HepG2 (cell line): ENCODE measurements around the gene RBM11. TPM values are rescaled to one million over a fixed set of nuclear protein-coding genes. Genes with fewer than 3 reads are reported as not detected.

Source experiments
- ATAC-seq: fragments of 200-7000 bp; cut with Tn5 transposase; 3 replicates; pipeline ENCODE4 v1.9.1; 2020; ENCODE audit warnings: mild to moderate bottlenecking, moderate library complexity
- BruUV-seq: library from RNA; stranded (reverse); fragments of 400-500 nt; replicated peaks from 2 replicates; lab custom pipeline; 2021; lab: Mats Ljungman, UMichigan
- CTCF ChIA-PET: fragments of 300-600 bp; formaldehyde crosslinking; extraction: SDS; loops from one replicate; lab custom pipeline; 2021; ENCODE audit warnings: low total read pairs, inconsistent platforms, low intra/inter-chr PET ratio; lab: Yijun Ruan, JAX
- POLR2A ChIA-PET: fragments of 350-600 bp; sonication (Branson Sonifier 250); formaldehyde crosslinking; loops from one replicate; lab custom pipeline; 2020; ENCODE audit warnings: antibody characterized with exemption, inconsistent platforms; lab: Yijun Ruan, JAX
- DNase-seq: peaks from one replicate; pipeline ENCODE4 v3.0.0-alpha.2; 2015; ENCODE audit warnings: low spot score
- FAIRE-seq: peaks from 3 replicates; lab custom pipeline; 2011; peaks lifted over from hg19 to GRCh38; lab: Jason Lieb, UNC
- H2AFZ ChIP-seq: one replicate; pipeline ENCODE4 v1.6.1; 2011; ENCODE audit warnings: low read length, inconsistent platforms
- H3K27ac ChIP-seq: fragments of 300-600 bp; 3 replicates; pipeline ENCODE4 v1.8.0; 2011; ENCODE audit warnings: mixed run types, mild to moderate bottlenecking, mixed read lengths, low read length, inconsistent platforms; ENCODE audit not compliant: insufficient read depth; ENCODE audit errors: extremely low read length
- H3K27me3 ChIP-seq, 2 experiments: fragments of 200-600 bp in 1 of 2; 2 replicates in 1 of 2; 3 replicates in 1 of 2; pipeline versions ENCODE4 v1.6.0 to v1.8.0; 2011; ENCODE audit warnings: low read length in 2 of 2, mild to moderate bottlenecking in 2 of 2, moderate library complexity in 2 of 2, inconsistent platforms in 1 of 2; ENCODE audit not compliant: insufficient read depth in 2 of 2, control insufficient read depth in 1 of 2
- H3K36me3 ChIP-seq, 2 experiments: fragments of 200-600 bp in 1 of 2; replicated peaks in 1 of 2; 2 replicates in 1 of 2; 3 replicates in 1 of 2; pipeline versions ENCODE4 v1.5.1 to v1.8.0; 2011; ENCODE audit warnings: low read length in 2 of 2, inconsistent platforms in 1 of 2; ENCODE audit not compliant: insufficient read depth in 2 of 2, control insufficient read depth in 1 of 2
- H3K4me1 ChIP-seq: 2 replicates; pipeline ENCODE4 v1.5.1; 2012; ENCODE audit warnings: low read length, inconsistent platforms; ENCODE audit not compliant: insufficient read depth
- H3K4me2 ChIP-seq: 2 replicates; pipeline ENCODE4 v1.6.0; 2011; ENCODE audit warnings: low read depth, low read length, inconsistent platforms
- H3K4me3 ChIP-seq, 3 experiments: fragments of 200-600 bp in 1 of 3; sonication (generic), shearing (Covaris generic) in 1 of 3; replicated peaks in 1 of 3; 2 replicates each; pipeline ENCODE4 v1.5.1; 2011 to 2016; ENCODE audit warnings: low read length in 3 of 3, inconsistent platforms in 2 of 3, low read depth in 2 of 3, mild to moderate bottlenecking in 2 of 3, control low read depth in 1 of 3, mixed read lengths in 1 of 3; ENCODE audit not compliant: insufficient read depth in 1 of 3
- H3K79me2 ChIP-seq: one replicate; pipeline ENCODE4 v1.6.1; 2011; ENCODE audit warnings: low read length, inconsistent platforms; ENCODE audit not compliant: insufficient read depth
- H3K9ac ChIP-seq: 2 replicates; pipeline ENCODE4 v1.6.0; 2011; ENCODE audit warnings: mild to moderate bottlenecking, low read depth, low read length, inconsistent platforms; ENCODE audit not compliant: insufficient read depth
- H3K9me3 ChIP-seq: 2 replicates; pipeline ENCODE4 v1.5.1; 2012; ENCODE audit warnings: mild to moderate bottlenecking, low read length
- H4K20me1 ChIP-seq: 2 replicates; pipeline ENCODE4 v1.6.0; 2011; ENCODE audit warnings: inconsistent platforms, mild to moderate bottlenecking, low read length, moderate library complexity; ENCODE audit not compliant: insufficient read depth
- CENPT ChIP-seq: sonication (generic); formaldehyde crosslinking; IDR thresholded peaks from 2 replicates; pipeline ENCODE4 v1.8.0; 2022; ENCODE audit warnings: low read depth, mild to moderate bottlenecking, moderate library complexity, missing genetic modification reagents
- CREM ChIP-seq, 2 experiments: sonication (generic) in 1 of 2; formaldehyde crosslinking in 1 of 2; IDR thresholded peaks; 2 replicates each; pipeline versions ENCODE4 v1.4.0 to v1.6.1; 2016 to 2020; ENCODE audit warnings: antibody characterized with exemption in 1 of 2, mild to moderate bottlenecking in 1 of 2, missing genetic modification reagents in 1 of 2
- KLF16 ChIP-seq, 2 experiments: sonication (generic) in 1 of 2; formaldehyde crosslinking in 1 of 2; IDR thresholded peaks; 2 replicates each; pipeline versions ENCODE4 v1.6.1 to v1.8.0; 2016 to 2023; ENCODE audit warnings: missing genetic modification reagents in 2 of 2, missing compliant biosample characterization in 1 of 2
- SAFB2 ChIP-seq: sonication (generic); formaldehyde crosslinking; IDR thresholded peaks from 2 replicates; pipeline ENCODE4 v1.5.1; 2020; ENCODE audit warnings: missing genetic modification reagents, low read depth, mild to moderate bottlenecking, borderline replicate concordance
- ZSCAN25 ChIP-seq: sonication (generic); formaldehyde crosslinking; IDR thresholded peaks from 2 replicates; pipeline ENCODE4 v1.8.0; 2022; ENCODE audit warnings: mild to moderate bottlenecking, missing genetic modification reagents
- WGBS: methylation state at CpG from one replicate; pipeline ENCODE4 v1.1.6; 2017; ENCODE audit warnings: low lambda C conversion rate; 5-methylcytosine and 5-hydroxymethylcytosine counted together
- in situ Hi-C: cut with HindIII; loops from 2 replicates; pipeline ENCODE4 v1.10.0; 2017; ENCODE audit warnings: low pct_unique_long_range_greater_than_20kb; ENCODE audit not compliant: extremely low pct_ligation_motif_present
- intact Hi-C: fragments of 100-400 bp; cut with micrococcal nuclease; formaldehyde crosslinking; loops from one replicate; pipeline ENCODE4 v1.10.0; 2022; ENCODE audit not compliant: unreplicated experiment
- polyA plus RNA-seq, 8 experiments: library from polyadenylated mRNA; depleted of rRNA in 3 of 8; stranded (reverse) in 7 of 8; unstranded in 1 of 8; fragments of >200 nt; fragmentation: Illumina TruSeq in 4 of 8; extraction: Trizol in 4 of 8; gene quantifications; 2 replicates each; pipeline versions ENCODE4 v1.2.1 to v1.2.3, GENCODE V29; 2011 to 2016; ENCODE audit warnings: low read depth in 4 of 8, missing spikeins in 1 of 8, mixed read lengths in 1 of 8; ENCODE audit not compliant: insufficient read depth in 1 of 8
- total RNA-seq, 5 experiments: library from RNA; depleted of rRNA; stranded (reverse); fragments of >200 nt; fragmentation: Illumina TruSeq; extraction: Trizol; gene quantifications; 2 replicates each; pipeline ENCODE4 v1.2.3, GENCODE V29; 2016; ENCODE audit warnings: low read depth in 1 of 5
- TF ChIP-seq, protein P1 (sequence below): sonication (generic); formaldehyde crosslinking; IDR thresholded peaks from 2 replicates; pipeline ENCODE4 v1.5.0; 2020; ENCODE audit warnings: missing genetic modification reagents
- TF ChIP-seq, protein P2 (sequence below): sonication (generic); formaldehyde crosslinking; IDR thresholded peaks from 2 replicates; pipeline ENCODE4 v1.8.0; 2023; ENCODE audit warnings: mild to moderate bottlenecking, missing genetic modification reagents
- TF ChIP-seq, protein P3 (sequence below): sonication (generic); formaldehyde crosslinking; IDR thresholded peaks from 2 replicates; pipeline ENCODE4 v1.4.0; 2020; ENCODE audit warnings: missing genetic modification reagents

RBM11 gene
- total and polyA plus RNA-seq, 2 of the 13 experiments (the other 11 are each of a cell fraction or from before 2014, with no cell fraction given) = 0.24 to 0.26 TPM

DNA sequence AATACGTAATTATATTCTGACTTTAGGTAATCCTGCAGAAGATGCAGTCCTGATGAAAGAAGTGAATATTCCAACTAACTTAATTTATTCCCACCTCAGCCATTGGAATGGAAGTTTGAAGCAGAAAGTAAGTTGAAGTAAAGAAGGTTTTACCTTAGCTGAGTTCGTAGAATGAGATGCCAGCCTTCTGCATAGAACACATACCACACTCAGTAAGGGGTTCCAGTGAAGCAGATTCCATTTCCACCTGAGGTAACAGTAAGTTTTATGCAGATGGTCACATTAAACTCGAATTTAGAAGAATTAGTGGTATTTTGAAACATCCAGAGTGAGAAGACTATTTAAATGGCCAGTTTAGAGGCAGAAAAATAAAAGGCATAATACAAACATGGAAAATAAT is 20.2 kb downstream of the RBM11 start:
- 5% methylated on average over 3 of the region's 3 CpGs for WGBS
- Histone ChIP-seq H4K20me1 (no peaks in the 10 kb centered on the region), H3K4me2 (no peak overlapping the region), H3K9me3 (peaks cover 5% of the 10 kb centered on the region; the same call in 1 of the 2 replicates), H3K27me3 (no peaks in the 10 kb centered on the region), H3K36me3 (no peaks in the 10 kb centered on the region), H3K4me1 (no peaks in the 10 kb centered on the region), H3K4me3 (no peak overlapping the region), H2AFZ (no peak overlapping the region), H3K27ac (no peak overlapping the region), H3K9ac (no peak overlapping the region), H3K79me2 (no peaks in the 10 kb centered on the region)
- TF ChIP-seq KLF16 (CRISPR knock-in tag; IDR thresholded peaks at IDR 0.05) (no peak), ZSCAN25 (CRISPR knock-in tag) (no peak)
- TF ChIP-seq, protein P1, sequence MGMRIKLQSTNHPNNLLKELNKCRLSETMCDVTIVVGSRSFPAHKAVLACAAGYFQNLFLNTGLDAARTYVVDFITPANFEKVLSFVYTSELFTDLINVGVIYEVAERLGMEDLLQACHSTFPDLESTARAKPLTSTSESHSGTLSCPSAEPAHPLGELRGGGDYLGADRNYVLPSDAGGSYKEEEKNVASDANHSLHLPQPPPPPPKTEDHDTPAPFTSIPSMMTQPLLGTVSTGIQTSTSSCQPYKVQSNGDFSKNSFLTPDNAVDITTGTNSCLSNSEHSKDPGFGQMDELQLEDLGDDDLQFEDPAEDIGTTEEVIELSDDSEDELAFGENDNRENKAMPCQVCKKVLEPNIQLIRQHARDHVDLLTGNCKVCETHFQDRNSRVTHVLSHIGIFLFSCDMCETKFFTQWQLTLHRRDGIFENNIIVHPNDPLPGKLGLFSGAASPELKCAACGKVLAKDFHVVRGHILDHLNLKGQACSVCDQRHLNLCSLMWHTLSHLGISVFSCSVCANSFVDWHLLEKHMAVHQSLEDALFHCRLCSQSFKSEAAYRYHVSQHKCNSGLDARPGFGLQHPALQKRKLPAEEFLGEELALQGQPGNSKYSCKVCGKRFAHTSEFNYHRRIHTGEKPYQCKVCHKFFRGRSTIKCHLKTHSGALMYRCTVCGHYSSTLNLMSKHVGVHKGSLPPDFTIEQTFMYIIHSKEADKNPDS (CRISPR knock-in tag) = no peak
- in situ Hi-C loops (no loop called here), intact Hi-C loops (no loop called here)
- no peak for ATAC-seq
- no TSS peak for BruUV-seq
- POLR2A ChIA-PET = no interaction called here
- CTCF ChIA-PET = no interaction called here
- FAIRE-seq = no peak
- no peak for DNase-seq

DNA sequence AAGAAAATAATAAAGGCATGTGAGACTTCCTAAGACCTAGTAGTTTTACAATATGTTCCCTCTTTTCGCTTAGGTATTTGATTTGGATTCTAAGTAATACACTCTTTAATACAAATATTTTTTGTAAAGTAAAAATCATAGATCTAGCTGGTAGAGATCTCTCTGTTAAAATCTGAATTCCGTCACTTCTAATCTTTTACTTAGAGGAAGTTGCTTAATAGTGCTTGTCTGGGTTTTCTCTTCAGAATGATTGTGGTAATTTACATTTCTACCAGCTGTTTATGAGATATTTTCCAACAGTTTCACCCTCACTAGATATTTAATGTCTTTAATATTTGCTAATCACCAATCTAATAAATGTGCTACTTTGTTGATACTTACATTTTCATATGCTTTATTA is 23.3 kb downstream of the RBM11 start:
- Histone ChIP-seq H3K79me2 (no peaks in the 10 kb centered on the region), H2AFZ (no peak overlapping the region), H3K9ac (no peak overlapping the region), H4K20me1 (no peaks in the 10 kb centered on the region), H3K27me3 (no peaks in the 10 kb centered on the region), H3K36me3 (no peaks in the 10 kb centered on the region), H3K27ac (no peak overlapping the region), H3K4me1 (no peaks in the 10 kb centered on the region), H3K4me2 (no peak overlapping the region), H3K4me3 (no peak overlapping the region), H3K9me3 (no peaks in the 10 kb centered on the region)
- in situ Hi-C loops = no loop called here
- intact Hi-C loops = no loop called here
- DNase-seq = no peak
- ChIA-PET POLR2A (no interaction called here), CTCF (no interaction called here)
- BruUV-seq = no TSS peak
- WGBS = 4% methylated on average over 2 of the region's 2 CpGs
- no peak for FAIRE-seq
- ATAC-seq = no peak
- TF ChIP-seq, protein P2, sequence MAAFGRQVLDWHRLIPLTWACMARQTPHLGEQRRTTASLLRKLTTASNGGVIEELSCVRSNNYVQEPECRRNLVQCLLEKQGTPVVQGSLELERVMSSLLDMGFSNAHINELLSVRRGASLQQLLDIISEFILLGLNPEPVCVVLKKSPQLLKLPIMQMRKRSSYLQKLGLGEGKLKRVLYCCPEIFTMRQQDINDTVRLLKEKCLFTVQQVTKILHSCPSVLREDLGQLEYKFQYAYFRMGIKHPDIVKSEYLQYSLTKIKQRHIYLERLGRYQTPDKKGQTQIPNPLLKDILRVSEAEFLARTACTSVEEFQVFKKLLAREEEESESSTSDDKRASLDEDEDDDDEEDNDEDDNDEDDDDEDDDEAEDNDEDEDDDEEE (CRISPR knock-in tag) = no peak
- TF ChIP-seq, protein P3, sequence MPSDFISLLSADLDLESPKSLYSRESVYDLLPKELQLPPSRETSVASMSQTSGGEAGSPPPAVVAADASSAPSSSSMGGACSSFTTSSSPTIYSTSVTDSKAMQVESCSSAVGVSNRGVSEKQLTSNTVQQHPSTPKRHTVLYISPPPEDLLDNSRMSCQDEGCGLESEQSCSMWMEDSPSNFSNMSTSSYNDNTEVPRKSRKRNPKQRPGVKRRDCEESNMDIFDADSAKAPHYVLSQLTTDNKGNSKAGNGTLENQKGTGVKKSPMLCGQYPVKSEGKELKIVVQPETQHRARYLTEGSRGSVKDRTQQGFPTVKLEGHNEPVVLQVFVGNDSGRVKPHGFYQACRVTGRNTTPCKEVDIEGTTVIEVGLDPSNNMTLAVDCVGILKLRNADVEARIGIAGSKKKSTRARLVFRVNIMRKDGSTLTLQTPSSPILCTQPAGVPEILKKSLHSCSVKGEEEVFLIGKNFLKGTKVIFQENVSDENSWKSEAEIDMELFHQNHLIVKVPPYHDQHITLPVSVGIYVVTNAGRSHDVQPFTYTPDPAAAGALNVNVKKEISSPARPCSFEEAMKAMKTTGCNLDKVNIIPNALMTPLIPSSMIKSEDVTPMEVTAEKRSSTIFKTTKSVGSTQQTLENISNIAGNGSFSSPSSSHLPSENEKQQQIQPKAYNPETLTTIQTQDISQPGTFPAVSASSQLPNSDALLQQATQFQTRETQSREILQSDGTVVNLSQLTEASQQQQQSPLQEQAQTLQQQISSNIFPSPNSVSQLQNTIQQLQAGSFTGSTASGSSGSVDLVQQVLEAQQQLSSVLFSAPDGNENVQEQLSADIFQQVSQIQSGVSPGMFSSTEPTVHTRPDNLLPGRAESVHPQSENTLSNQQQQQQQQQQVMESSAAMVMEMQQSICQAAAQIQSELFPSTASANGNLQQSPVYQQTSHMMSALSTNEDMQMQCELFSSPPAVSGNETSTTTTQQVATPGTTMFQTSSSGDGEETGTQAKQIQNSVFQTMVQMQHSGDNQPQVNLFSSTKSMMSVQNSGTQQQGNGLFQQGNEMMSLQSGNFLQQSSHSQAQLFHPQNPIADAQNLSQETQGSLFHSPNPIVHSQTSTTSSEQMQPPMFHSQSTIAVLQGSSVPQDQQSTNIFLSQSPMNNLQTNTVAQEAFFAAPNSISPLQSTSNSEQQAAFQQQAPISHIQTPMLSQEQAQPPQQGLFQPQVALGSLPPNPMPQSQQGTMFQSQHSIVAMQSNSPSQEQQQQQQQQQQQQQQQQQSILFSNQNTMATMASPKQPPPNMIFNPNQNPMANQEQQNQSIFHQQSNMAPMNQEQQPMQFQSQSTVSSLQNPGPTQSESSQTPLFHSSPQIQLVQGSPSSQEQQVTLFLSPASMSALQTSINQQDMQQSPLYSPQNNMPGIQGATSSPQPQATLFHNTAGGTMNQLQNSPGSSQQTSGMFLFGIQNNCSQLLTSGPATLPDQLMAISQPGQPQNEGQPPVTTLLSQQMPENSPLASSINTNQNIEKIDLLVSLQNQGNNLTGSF (CRISPR knock-in tag) = no peak
- TF ChIP-seq SAFB2 (CRISPR knock-in tag) (no peak), CENPT (CRISPR knock-in tag) (no peak), CREM (IDR thresholded peaks at IDR 0.05) (no peak), CREM (CRISPR knock-in tag; IDR thresholded peaks at IDR 0.05) (no peak)
